Measurements from ENCODE around the gene PIK3R3. TPM values are rescaled to one million over a fixed set of nuclear protein-coding genes. Genes with fewer than 3 reads are reported as not detected.

Gene PIK3R3
- total and polyA plus RNA-seq, 4 experiments from 2014 or later, result 0.23 to 0.32 (median 0.25) TPM; not detected in 1

GRCh38 chr1:46034601-46035516, 97.6 kb downstream of the PIK3R3 start:
- H3K4me3 Mint-ChIP-seq, result no peak overlapping the region
- H3K9me3 ChIP-seq (ENCODE audit: control insufficient read depth in 1 of 2, low read length in 2 of 2), result no peaks in the 10 kb centered on the region
- H3K9me3 Mint-ChIP-seq, result no peaks in the 10 kb centered on the region
- no peaks in the 10 kb centered on the region for H3K36me3 ChIP-seq (ENCODE audit: insufficient read depth, low read length)
- H3K27me3 Mint-ChIP-seq, result no peaks in the 10 kb centered on the region
- H3K4me3 ChIP-seq (ENCODE audit: low read length in 2 of 2), result no peak overlapping the region
- DNase-seq, result no peak
- peak overlapping the region in 1 of 7 donors; percentile 12 for H3K27ac Mint-ChIP-seq
- ChIA-PET POLR2A (ENCODE audit: partially characterized antibody) (no interaction called here), CTCF (ENCODE audit: partially characterized antibody) (interaction anchor here (1.0 to 9.9 kb wide), 7 partner anchors 9 to 189 kb away, joined by 3 to 162 read pairs (median 5); partner anchors contain the start of genes P3R3URF and TSPAN1)
- H3K36me3 Mint-ChIP-seq, result peaks cover 0 to 5% of the 10 kb centered on the region in 2 donors
- no peaks in the 10 kb centered on the region for H3K4me1 Mint-ChIP-seq
- no peak overlapping the region for H3K27ac ChIP-seq (ENCODE audit: low read depth, low read length)
- H3K27me3 ChIP-seq (ENCODE audit: insufficient read depth, low read length), result no peaks in the 10 kb centered on the region
- intact Hi-C loops (cut with micrococcal nuclease), result no loop called here
- H3K4me1 ChIP-seq (ENCODE audit: insufficient read depth, low read length), result no peaks in the 10 kb centered on the region

GRCh38 chr1:46030876-46031660, 101.4 kb downstream of the PIK3R3 start:
- peaks cover 0 to 5% of the 10 kb centered on the region in 2 donors for H3K36me3 Mint-ChIP-seq
- no peaks in the 10 kb centered on the region for H3K4me1 Mint-ChIP-seq
- H3K36me3 ChIP-seq (ENCODE audit: insufficient read depth, low read length), result no peaks in the 10 kb centered on the region
- H3K9me3 ChIP-seq (ENCODE audit: control insufficient read depth in 1 of 2, low read length in 2 of 2), result no peaks in the 10 kb centered on the region
- H3K4me3 ChIP-seq (ENCODE audit: low read length in 2 of 2), result no peak overlapping the region
- POLR2A ChIA-PET (ENCODE audit: partially characterized antibody), result no interaction called here
- no peak overlapping the region for H3K27ac Mint-ChIP-seq
- H3K4me1 ChIP-seq (ENCODE audit: insufficient read depth, low read length), result no peaks in the 10 kb centered on the region
- H3K4me3 Mint-ChIP-seq, result no peak overlapping the region
- CTCF ChIA-PET (ENCODE audit: partially characterized antibody), result interaction anchor here (1.3 to 9.9 kb wide), 2 partner anchors 149 to 193 kb away, joined by 3 to 162 read pairs; partner anchors contain the start of genes P3R3URF and TSPAN1
- intact Hi-C loops (cut with micrococcal nuclease), result no loop called here
- DNase-seq, result no peak
- no peaks in the 10 kb centered on the region for H3K27me3 ChIP-seq (ENCODE audit: insufficient read depth, low read length)
- no peaks in the 10 kb centered on the region for H3K27me3 Mint-ChIP-seq
- H3K9me3 Mint-ChIP-seq, result no peaks in the 10 kb centered on the region
- H3K27ac ChIP-seq (ENCODE audit: low read depth, low read length), result no peak overlapping the region

GRCh38 chr1:46030074-46030870, 102.2 kb downstream of the PIK3R3 start:
- no peaks in the 10 kb centered on the region for H3K27me3 ChIP-seq (ENCODE audit: insufficient read depth, low read length)
- POLR2A ChIA-PET (ENCODE audit: partially characterized antibody), result no interaction called here
- H3K4me3 Mint-ChIP-seq, result peak overlapping the region in 1 of 8 donors; percentile 13
- no peak overlapping the region for H3K4me3 ChIP-seq (ENCODE audit: low read length in 2 of 2)
- no peaks in the 10 kb centered on the region for H3K9me3 Mint-ChIP-seq
- no peak for DNase-seq
- no peaks in the 10 kb centered on the region for H3K4me1 ChIP-seq (ENCODE audit: insufficient read depth, low read length)
- H3K36me3 Mint-ChIP-seq, result peaks cover 0 to 5% of the 10 kb centered on the region in 2 donors
- H3K27ac ChIP-seq (ENCODE audit: low read depth, low read length), result no peak overlapping the region
- CTCF ChIA-PET (ENCODE audit: partially characterized antibody), result interaction anchor here (0.9 kb wide), 1 partner anchor 11 kb away, joined by 3 read pairs; no protein-coding TSS in a partner anchor
- no peaks in the 10 kb centered on the region for H3K27me3 Mint-ChIP-seq
- H3K27ac Mint-ChIP-seq, result peak overlapping the region in 1 of 7 donors; percentile 43
- H3K4me1 Mint-ChIP-seq, result no peaks in the 10 kb centered on the region
- H3K9me3 ChIP-seq (ENCODE audit: control insufficient read depth in 1 of 2, low read length in 2 of 2), result no peaks in the 10 kb centered on the region
- H3K36me3 ChIP-seq (ENCODE audit: insufficient read depth, low read length), result no peaks in the 10 kb centered on the region
- intact Hi-C loops (cut with micrococcal nuclease), result no loop called here

- Mint-ChIP-seq H3K27me3 (no peaks in the 10 kb centered on the region), H3K27ac (peak overlapping the region in 1 of 7 donors; percentile 31), H3K9me3 (no peaks in the 10 kb centered on the region), H3K36me3 (peaks cover 4 to 5% of the 10 kb centered on the region in 2 donors), H3K4me3 (no peak overlapping the region), H3K4me1 (no peaks in the 10 kb centered on the region)
- H3K4me1 ChIP-seq (ENCODE audit: insufficient read depth, low read length), result no peaks in the 10 kb centered on the region
- H3K36me3 ChIP-seq (ENCODE audit: insufficient read depth, low read length), result no peaks in the 10 kb centered on the region
- no peak for DNase-seq
- intact Hi-C loops (cut with micrococcal nuclease), result no loop called here
- no peak overlapping the region for H3K4me3 ChIP-seq (ENCODE audit: low read length in 2 of 2)
- CTCF ChIA-PET (ENCODE audit: partially characterized antibody), result interaction anchor here (1.1 to 1.3 kb wide), 2 partner anchors 9 to 14 kb away, joined by 3 read pairs; no protein-coding TSS in a partner anchor
- POLR2A ChIA-PET (ENCODE audit: partially characterized antibody), result interaction anchor here (0.6 kb wide), 1 partner anchor 29 kb away, joined by 3 read pairs; no protein-coding TSS in a partner anchor
- H3K27me3 ChIP-seq (ENCODE audit: insufficient read depth, low read length), result no peaks in the 10 kb centered on the region
- no peak overlapping the region for H3K27ac ChIP-seq (ENCODE audit: low read depth, low read length)
- no peaks in the 10 kb centered on the region for H3K9me3 ChIP-seq (ENCODE audit: control insufficient read depth in 1 of 2, low read length in 2 of 2)
Observed at GRCh38 chr1:46027788-46028573, 104.4 kb downstream of the PIK3R3 start.

- H3K27me3 Mint-ChIP-seq, result no peaks in the 10 kb centered on the region
- no peaks in the 10 kb centered on the region for H3K9me3 Mint-ChIP-seq
- intact Hi-C loops (cut with micrococcal nuclease), result no loop called here
- no peak overlapping the region for H3K4me3 ChIP-seq (ENCODE audit: low read length in 2 of 2)
- H3K4me3 Mint-ChIP-seq, result no peak overlapping the region
- DNase-seq, result no peak
- H3K27me3 ChIP-seq (ENCODE audit: insufficient read depth, low read length), result no peaks in the 10 kb centered on the region
- POLR2A ChIA-PET (ENCODE audit: partially characterized antibody), result no interaction called here
- peaks cover under 1 to 4% of the 10 kb centered on the region in 2 donors for H3K36me3 Mint-ChIP-seq
- no peak overlapping the region for H3K27ac ChIP-seq (ENCODE audit: low read depth, low read length)
- no peak overlapping the region for H3K27ac Mint-ChIP-seq
- H3K36me3 ChIP-seq (ENCODE audit: insufficient read depth, low read length), result no peaks in the 10 kb centered on the region
- CTCF ChIA-PET (ENCODE audit: partially characterized antibody), result interaction anchor here (1.3 kb wide), 2 partner anchors 10 to 155 kb away, joined by 3 read pairs; no protein-coding TSS in a partner anchor
- H3K4me1 ChIP-seq (ENCODE audit: insufficient read depth, low read length), result no peaks in the 10 kb centered on the region
- H3K9me3 ChIP-seq (ENCODE audit: control insufficient read depth in 1 of 2, low read length in 2 of 2), result no peaks in the 10 kb centered on the region
- H3K4me1 Mint-ChIP-seq, result no peaks in the 10 kb centered on the region
Observed at GRCh38 chr1:46026531-46026930, 105.9 kb downstream of the PIK3R3 start.

Data from CD4-positive, alpha-beta memory T cell (primary cell).